HepG2 (cell line): ENCODE results near the gene CD72.
A peak's percentile ranks its signal among the peaks of the same experiment; 100 is the strongest.

Source experiments
- EZH2 ChIP-seq: conservative IDR thresholded peaks from 2 replicates; pipeline ENCODE4 v1.6.1; 2012; ENCODE audit warnings: mild to moderate bottlenecking, low read depth, low read length, moderate library complexity
- NR1H2 ChIP-seq: sonication (generic); formaldehyde crosslinking; IDR thresholded peaks from 2 replicates; pipeline ENCODE4 v1.8.1; 2022; ENCODE audit warnings: low read depth, missing genetic modification reagents, borderline replicate concordance
- PPARG ChIP-seq: conservative IDR thresholded peaks from 2 replicates; pipeline ENCODE4 v1.6.1; 2016; ENCODE audit warnings: missing biosample characterization, missing genetic modification reagents
- ZNF782 ChIP-seq: sonication (generic); formaldehyde crosslinking; IDR thresholded peaks from 2 replicates; pipeline ENCODE4 v1.4.0; 2020; ENCODE audit warnings: missing genetic modification reagents, mild to moderate bottlenecking, borderline replicate concordance
- TF ChIP-seq, protein P1 (sequence below): sonication (generic); formaldehyde crosslinking; IDR thresholded peaks from 2 replicates; pipeline ENCODE4 v1.4.0; 2020; ENCODE audit warnings: missing genetic modification reagents
- TF ChIP-seq, protein P2 (sequence below): sonication (generic); formaldehyde crosslinking; IDR thresholded peaks from 2 replicates; pipeline ENCODE4 v1.5.0; 2020; ENCODE audit warnings: mild to moderate bottlenecking, missing genetic modification reagents, moderate library complexity

DNA sequence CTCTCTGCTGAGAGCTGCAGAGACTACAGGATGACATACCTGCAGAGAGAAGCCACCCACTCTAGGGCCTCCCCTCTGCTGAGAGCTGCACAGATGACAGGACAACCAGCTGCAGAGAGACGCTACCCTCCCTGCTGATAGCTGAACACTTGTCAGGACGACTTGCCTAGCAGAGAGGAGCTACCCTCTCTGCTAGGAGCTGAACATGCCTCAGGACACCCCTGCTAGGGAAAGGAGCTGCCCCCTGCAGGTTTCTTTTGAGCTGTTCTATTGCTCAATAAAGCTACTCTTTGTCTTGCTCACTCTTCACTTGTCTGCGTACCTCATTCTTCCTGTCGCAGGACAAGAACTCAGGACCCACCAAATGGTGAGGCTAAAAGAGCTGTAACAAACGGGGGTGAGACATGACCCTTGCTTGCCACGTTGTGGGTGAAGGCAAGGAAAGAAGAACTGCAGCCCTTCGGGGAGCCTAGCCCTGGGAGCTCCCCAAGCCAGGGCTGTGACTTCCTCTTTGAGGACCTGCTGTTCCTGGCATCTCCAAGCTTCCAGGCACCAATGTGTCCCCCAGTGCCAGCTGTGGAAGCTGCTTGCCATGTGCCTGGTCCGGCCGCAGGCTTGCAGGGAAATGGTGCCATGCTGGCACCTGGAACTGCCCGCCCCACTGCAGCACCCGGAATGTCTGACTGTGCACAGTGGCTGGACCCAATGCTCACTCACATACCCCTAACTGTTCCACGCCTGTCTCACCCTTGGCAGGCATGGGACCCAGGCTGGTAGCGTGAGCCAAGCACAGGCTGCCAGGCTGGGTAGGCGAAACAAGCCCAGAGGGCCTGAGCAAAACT, 18.2 kb downstream of the CD72 start:
- TF ChIP-seq NR1H2 (CRISPR knock-in tag), result no peak
- no peak for TF ChIP-seq PPARG (CRISPR knock-in tag)
- no peak for TF ChIP-seq EZH2
- TF ChIP-seq, protein P1, sequence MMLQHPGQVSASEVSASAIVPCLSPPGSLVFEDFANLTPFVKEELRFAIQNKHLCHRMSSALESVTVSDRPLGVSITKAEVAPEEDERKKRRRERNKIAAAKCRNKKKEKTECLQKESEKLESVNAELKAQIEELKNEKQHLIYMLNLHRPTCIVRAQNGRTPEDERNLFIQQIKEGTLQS (CRISPR knock-in tag), result no peak
- TF ChIP-seq ZNF782 (CRISPR knock-in tag), result no peak
- TF ChIP-seq, protein P2, sequence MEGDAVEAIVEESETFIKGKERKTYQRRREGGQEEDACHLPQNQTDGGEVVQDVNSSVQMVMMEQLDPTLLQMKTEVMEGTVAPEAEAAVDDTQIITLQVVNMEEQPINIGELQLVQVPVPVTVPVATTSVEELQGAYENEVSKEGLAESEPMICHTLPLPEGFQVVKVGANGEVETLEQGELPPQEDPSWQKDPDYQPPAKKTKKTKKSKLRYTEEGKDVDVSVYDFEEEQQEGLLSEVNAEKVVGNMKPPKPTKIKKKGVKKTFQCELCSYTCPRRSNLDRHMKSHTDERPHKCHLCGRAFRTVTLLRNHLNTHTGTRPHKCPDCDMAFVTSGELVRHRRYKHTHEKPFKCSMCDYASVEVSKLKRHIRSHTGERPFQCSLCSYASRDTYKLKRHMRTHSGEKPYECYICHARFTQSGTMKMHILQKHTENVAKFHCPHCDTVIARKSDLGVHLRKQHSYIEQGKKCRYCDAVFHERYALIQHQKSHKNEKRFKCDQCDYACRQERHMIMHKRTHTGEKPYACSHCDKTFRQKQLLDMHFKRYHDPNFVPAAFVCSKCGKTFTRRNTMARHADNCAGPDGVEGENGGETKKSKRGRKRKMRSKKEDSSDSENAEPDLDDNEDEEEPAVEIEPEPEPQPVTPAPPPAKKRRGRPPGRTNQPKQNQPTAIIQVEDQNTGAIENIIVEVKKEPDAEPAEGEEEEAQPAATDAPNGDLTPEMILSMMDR, result peak; percentile 62
